A673 (cell line): ENCODE data around the gene CKM. TPM values are rescaled to one million over a fixed set of nuclear protein-coding genes. Genes with fewer than 3 reads are reported as not detected.

Experiments used
- Bru-seq: library from RNA; stranded (reverse); fragments of 400-500 nt; gene quantifications from one replicate; lab custom pipeline; 2021; lab: Mats Ljungman, UMichigan
- BruChase-seq, 2 experiments: library from RNA; stranded (reverse); fragments of 400-500 nt; gene quantifications; one replicate each; lab custom pipeline; 2021; lab: Mats Ljungman, UMichigan
- BruUV-seq: library from RNA; stranded (reverse); fragments of 400-500 nt; replicated peaks from 2 replicates; lab custom pipeline; 2021; lab: Mats Ljungman, UMichigan
- CTCF ChIA-PET: fragments of 300-600 bp; sonication (Branson Sonifier 250); formaldehyde crosslinking; loops from one replicate; lab custom pipeline; 2022; ENCODE audit warnings: antibody characterized with exemption; lab: Charles Lee
- POLR2A ChIA-PET: fragments of 300-600 bp; sonication (Branson Sonifier 250); formaldehyde crosslinking; loops from one replicate; lab custom pipeline; 2022; ENCODE audit warnings: antibody characterized with exemption; ENCODE audit not compliant: low non-redundant PET; lab: Charles Lee
- DNase-seq: peaks from one replicate; pipeline ENCODE4 v3.0.0-alpha.2; 2015; ENCODE audit warnings: low spot score
- H3K27ac ChIP-seq: fragments of 200-600 bp; sonication (generic); 2 replicates; pipeline ENCODE4 v1.5.1; 2016; ENCODE audit warnings: mixed run types, low read depth, mild to moderate bottlenecking, mixed read lengths, antibody characterized with exemption, low read length; ENCODE audit not compliant: poor library complexity, severe bottlenecking
- H3K27me3 ChIP-seq: fragments of 200-600 bp; sonication (generic); replicated peaks from 2 replicates; pipeline ENCODE4 v1.6.1; 2017; ENCODE audit warnings: mixed run types, low read depth, mild to moderate bottlenecking, mixed read lengths, antibody characterized with exemption, low read length; ENCODE audit not compliant: insufficient read depth, poor library complexity
- H3K36me3 ChIP-seq: fragments of 200-600 bp; sonication (generic); 2 replicates; pipeline ENCODE4 v1.6.1; 2016; ENCODE audit warnings: mixed run types, mild to moderate bottlenecking, mixed read lengths, antibody characterized with exemption, low read length; ENCODE audit not compliant: insufficient read depth, poor library complexity, severe bottlenecking
- H3K4me1 ChIP-seq: fragments of 200-600 bp; sonication (generic); 2 replicates; pipeline ENCODE4 v1.6.1; 2017; ENCODE audit warnings: mixed run types, mild to moderate bottlenecking, mixed read lengths, antibody characterized with exemption, low read length; ENCODE audit not compliant: insufficient read depth, poor library complexity, severe bottlenecking
- H3K4me3 ChIP-seq: fragments of 200-600 bp; sonication (generic); 2 replicates; pipeline ENCODE4 v1.5.1; 2016; ENCODE audit warnings: low read depth, mixed run types, mild to moderate bottlenecking, mixed read lengths, low read length; ENCODE audit not compliant: poor library complexity, severe bottlenecking
- H3K9me3 ChIP-seq: fragments of 200-600 bp; sonication (generic); 2 replicates; pipeline ENCODE4 v1.6.1; 2016; ENCODE audit warnings: mixed run types, low read depth, mild to moderate bottlenecking, mixed read lengths, antibody characterized with exemption, low read length; ENCODE audit not compliant: poor library complexity, severe bottlenecking
- CTCF ChIP-seq: fragments of 300-800, 200-600 bp; sonication (generic); conservative IDR thresholded peaks from 2 replicates; pipeline ENCODE4 v1.5.1; 2017; ENCODE audit warnings: low read depth, mild to moderate bottlenecking, antibody characterized with exemption, low read length, moderate library complexity, mixed read lengths
- EZH2 ChIP-seq: fragments of 200-600 bp; sonication (generic); IDR thresholded peaks from 2 replicates; pipeline ENCODE4 v1.6.1; 2017; ENCODE audit warnings: borderline replicate concordance, low read depth, mild to moderate bottlenecking, mixed read lengths, antibody characterized with exemption, low read length; ENCODE audit not compliant: poor library complexity, severe bottlenecking
- intact Hi-C: fragments of 100-400 bp; cut with micrococcal nuclease; formaldehyde crosslinking; loops from one replicate; pipeline ENCODE4 v1.10.0; 2022; ENCODE audit not compliant: unreplicated experiment
- long read RNA-seq: library from polyadenylated mRNA; stranded (forward); transcript quantifications from one replicate; pipeline ENCODE4 v2.0.0, GENCODE V29; 2022
- total RNA-seq: library from RNA; stranded (reverse); gene quantifications from 2 replicates; pipeline ENCODE4 v1.2.3, GENCODE V29; 2021

CKM gene
- total RNA-seq (not detected in 2 replicates), Bru-seq, nascent RNA (not detected), BruChase-seq, experiment 1, labeled RNA remaining after a 2-hour chase (percentile 5 among the genes with signal in this experiment), BruChase-seq, experiment 2, labeled RNA remaining after a 6-hour chase (not detected)
- long read RNA-seq: 0 reads

- H3K36me3 ChIP-seq: no peaks in the 10 kb centered on the region
- no peak within 1 kb of the TSS for H3K27ac ChIP-seq
- H3K4me1 ChIP-seq: no peaks in the 10 kb centered on the region
- DNase-seq: no peak
- no peaks in the 10 kb centered on the region for H3K27me3 ChIP-seq
- intact Hi-C loops: no loop called here
- no peaks in the 10 kb centered on the region for H3K9me3 ChIP-seq
- ChIA-PET POLR2A (no interaction called here), CTCF (no interaction called here)
- no peak for TF ChIP-seq EZH2
- TF ChIP-seq CTCF: no peak
- H3K4me3 ChIP-seq: no peak within 1 kb of the TSS
- no TSS peak for BruUV-seq
These were observed at the start of gene CKM for GRCh38 chr19:45322744-45323281. TSS of gene CKM (minus strand) at chr19:45322875. CDS start at chr19:45319713, 3,162 bp downstream.

- peak within 1 kb of the TSS; percentile 78 for H3K4me3 ChIP-seq
- peaks cover 7% of the 10 kb centered on the region for H3K36me3 ChIP-seq
- intact Hi-C loops: no loop called here
- peak within 1 kb of the TSS; percentile 78 for H3K27ac ChIP-seq
- H3K4me1 ChIP-seq: peaks cover 4% of the 10 kb centered on the region
- CTCF ChIA-PET: no interaction called here
- peak; percentile 99 for DNase-seq
- TSS peak; percentile 80 for BruUV-seq
- H3K27me3 ChIP-seq: no peaks in the 10 kb centered on the region
- no peaks in the 10 kb centered on the region for H3K9me3 ChIP-seq
- POLR2A ChIA-PET: no interaction called here
- TF ChIP-seq EZH2: no peak
- no peak for TF ChIP-seq CTCF
These were observed 47.9 kb upstream of the CKM start, which contains the start of gene ERCC2 for GRCh38 chr19:45370410-45371204. TSS of gene ERCC2 (minus strand) at chr19:45370573. CDS start at chr19:45370540, 33 bp downstream.

GRCh38 chr19:45368737-45369340, 46.2 kb upstream of the CKM start:
- CTCF ChIA-PET: no interaction called here
- Histone ChIP-seq H3K27ac (no peak overlapping the region), H3K4me1 (peaks cover 4% of the 10 kb centered on the region), H3K4me3 (peak overlapping the region; percentile 78), H3K27me3 (no peaks in the 10 kb centered on the region), H3K9me3 (no peaks in the 10 kb centered on the region), H3K36me3 (peaks cover 7% of the 10 kb centered on the region)
- TF ChIP-seq EZH2 (no peak), CTCF (no peak)
- POLR2A ChIA-PET: no interaction called here
- DNase-seq: peak; percentile 19
- BruUV-seq: no TSS peak
- intact Hi-C loops: no loop called here
